HG02885 (cell line): ENCODE data around the gene NF1.
"Not testable (repeated sequence)": the region's sequence is repeated elsewhere in the genome, so short reads cannot be mapped to it uniquely, and the experiment has no call there.

Source experiments
- ATAC-seq: cut with Tn5 transposase; IDR thresholded peaks from one replicate; pipeline ENCODE4 v1.9.1; 2021; ENCODE audit warnings: mild to moderate bottlenecking; ENCODE audit not compliant: unreplicated experiment, poor library complexity

NF1 gene

DNA sequence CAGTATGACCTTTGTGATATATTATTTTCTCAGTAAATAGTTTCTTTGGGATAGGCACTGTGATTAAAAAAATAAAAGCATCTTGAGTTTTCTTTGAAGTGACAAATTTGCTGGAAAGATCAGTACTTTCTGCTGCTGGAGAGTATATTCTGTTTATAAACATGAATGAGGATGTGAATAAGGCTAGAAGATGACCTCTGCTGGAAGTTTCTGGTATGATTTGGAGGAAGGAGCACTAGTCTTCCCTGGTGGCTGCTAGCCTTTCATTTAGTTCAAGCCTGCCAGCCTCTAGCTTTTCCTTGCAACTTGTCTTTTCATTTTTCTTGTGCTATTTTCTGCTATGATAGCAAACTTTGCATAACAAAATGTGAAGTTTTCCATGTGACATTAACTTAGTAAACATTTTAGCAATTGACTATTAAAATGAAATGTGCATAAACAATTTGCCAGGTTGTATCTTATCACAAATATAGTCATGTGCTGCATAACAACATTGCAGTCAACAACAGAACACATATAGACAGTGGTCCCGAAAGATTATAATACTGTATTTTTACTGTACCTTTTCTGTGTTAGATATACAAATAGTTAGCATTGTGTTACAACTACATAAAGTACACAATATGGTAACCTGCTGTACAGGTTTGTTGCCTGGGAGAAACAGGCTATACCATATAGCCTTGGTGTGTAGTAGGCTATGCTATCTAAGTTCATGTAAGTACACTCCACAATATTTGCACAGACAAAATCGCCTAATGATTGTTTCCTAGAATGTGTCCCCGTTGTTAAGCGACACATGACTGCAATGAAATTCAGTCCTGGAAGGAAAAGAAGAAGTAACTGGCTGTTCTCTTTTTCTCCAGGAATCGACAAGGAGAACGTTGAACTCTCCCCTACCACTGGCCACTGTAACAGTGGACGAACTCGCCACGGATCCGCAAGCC, 278.6 kb downstream of the NF1 start:
- ATAC-seq = no peak

GRCh38 chr17:31374094-31374447, 279.3 kb downstream of the NF1 start:
- ATAC-seq = no peak

DNA sequence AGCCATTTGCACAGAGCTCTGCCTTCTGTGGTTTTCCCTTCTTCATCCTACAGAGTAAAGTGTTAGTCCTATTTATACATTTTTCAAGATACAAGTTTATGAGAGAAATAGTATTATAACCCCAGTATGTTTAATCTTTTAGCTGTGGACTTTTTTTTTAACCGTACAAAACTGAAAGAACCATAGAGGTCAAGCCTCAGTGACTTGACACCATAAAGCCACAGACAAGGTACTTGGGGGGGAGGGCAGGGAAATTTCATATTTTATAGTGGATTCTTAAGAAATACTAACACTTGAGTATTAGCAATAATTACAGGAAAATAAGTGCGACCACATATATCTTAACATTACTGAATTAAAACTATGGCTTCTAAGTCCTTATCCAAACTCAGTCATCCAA, 279.7 kb downstream of the NF1 start:
- no peak for ATAC-seq

- ATAC-seq = no peak
These were observed 283.9 kb downstream of the NF1 start for GRCh38 chr17:31378638-31379037.

DNA sequence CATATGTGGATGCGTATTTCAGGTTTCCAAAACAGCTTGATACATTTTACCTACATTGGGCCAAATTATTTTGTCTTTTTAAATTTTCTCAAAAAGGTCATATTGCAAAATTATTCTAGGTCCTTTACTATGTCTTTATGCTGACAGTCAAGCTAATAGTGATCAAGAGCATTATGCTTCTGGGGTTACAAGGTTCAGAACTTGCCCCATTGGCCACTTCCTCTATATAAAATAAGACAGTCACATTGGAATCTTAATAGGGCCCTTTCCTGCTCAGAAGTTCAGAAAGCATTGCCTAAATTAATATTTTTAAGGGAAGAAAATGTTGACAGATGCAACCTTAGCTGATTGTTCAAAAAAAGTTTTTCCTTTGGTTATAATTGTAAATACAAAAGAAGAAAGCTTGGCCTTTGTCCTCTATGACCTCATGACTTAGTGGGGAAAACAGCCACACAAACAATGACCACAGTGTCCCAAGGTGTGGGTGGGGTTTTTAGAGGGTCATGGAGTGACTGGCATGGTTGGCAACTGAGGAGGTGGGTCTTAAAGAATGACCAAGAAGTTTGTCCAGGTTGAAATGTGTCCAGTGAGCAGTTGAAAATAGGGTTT, 284.9 kb downstream of the NF1 start:
- ATAC-seq = no peak

- ATAC-seq = no peak
These were observed 286.4 kb downstream of the NF1 start for GRCh38 chr17:31381165-31381668.

DNA sequence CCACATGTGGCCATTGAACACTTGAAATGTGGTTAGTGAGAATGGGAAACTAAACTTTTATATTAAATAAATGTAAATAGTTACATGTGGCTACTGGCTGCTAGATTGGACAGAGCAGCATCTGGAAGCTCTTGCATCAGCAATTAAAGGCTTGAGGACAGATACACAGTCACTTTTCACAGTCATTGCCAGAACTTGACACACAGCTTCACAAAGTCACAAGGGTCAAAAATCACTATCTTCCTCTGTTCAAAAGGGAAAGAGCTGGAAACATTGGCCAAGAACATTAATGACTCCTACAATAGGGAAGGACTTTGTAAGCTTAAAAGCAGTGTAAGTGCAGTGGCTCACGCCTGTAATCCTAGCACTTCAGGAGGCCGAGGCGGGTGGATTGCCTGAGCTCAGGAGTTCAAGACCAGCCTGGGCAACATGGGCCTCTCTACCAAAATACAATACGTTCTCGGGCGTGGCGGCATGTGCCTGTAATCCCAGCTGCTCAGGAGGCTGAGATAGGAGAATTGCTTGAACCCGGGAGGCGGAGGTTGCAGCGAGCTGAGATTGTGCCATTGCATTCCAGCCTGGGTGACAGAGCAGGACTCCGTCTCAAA, 288.0 kb downstream of the NF1 start:
- ATAC-seq = not testable (repeated sequence)

- not testable (repeated sequence) for ATAC-seq
These were observed 288.7 kb downstream of the NF1 start for GRCh38 chr17:31383488-31383887.

DNA sequence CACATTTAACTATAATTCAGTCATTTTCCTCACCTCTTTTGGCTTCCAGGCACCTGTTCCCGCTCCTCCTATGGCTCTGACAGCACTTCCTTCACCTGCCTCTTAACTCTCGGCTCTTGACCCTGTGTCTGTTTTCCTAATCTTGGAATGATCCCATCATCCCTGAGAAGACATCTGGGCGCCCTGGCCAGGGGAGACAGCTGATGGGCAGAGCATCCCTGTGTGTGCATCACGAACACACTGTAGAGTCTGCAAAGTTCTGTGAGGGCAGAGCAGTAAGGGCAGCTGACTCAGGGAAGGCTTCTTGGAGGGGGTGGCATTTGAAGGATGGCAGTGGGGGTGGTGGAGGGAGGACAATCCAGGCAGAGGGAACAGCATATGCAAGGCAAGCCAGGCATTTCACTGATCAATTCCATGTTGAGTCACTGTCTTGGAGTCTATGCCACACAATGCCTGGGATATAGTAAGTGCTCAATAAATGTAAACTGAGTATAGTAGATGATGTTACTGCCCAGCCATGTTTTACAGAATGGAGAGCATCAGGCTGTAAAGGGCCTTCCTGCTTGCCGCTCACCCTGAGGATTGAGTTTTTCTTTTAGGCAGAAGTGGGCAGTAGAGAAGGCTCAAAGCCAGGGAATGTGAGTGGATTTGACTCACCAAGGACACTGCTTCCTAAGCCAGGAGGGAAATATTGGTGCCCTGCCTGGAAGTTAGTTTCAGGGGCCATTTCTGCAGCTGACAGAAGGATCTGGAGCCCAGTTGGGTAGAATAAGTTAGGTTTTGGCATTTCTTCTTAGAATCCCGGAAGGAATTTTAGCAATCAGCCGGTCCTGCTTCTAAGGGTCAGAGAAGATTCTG, 290.9 kb downstream of the NF1 start:
- ATAC-seq = no peak

DNA sequence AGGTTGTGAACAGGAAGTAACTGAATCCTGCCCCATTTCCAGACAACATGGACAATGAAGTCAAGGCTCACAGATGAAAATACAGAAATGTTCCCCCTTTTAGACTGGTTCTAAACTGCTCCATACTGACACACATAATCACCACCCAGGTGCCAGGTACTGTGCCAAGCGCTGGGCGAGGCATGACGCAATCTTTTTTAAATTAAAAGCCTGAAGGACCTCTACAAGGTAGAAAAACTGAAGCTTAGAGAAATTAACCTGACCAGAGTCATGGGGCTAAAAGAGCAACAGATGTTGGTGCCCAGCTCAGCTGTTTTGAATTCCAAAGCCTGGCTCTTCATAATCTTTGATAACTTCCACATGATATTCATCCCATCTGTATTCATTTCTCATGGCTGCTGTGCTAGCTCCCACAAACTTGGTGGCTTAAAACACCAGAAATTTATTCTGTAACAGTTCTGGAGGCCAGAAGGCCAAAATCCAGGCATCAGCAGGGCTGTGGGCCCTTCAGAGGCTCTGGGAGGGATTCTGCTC, 291.8 kb downstream of the NF1 start:
- no peak for ATAC-seq

DNA sequence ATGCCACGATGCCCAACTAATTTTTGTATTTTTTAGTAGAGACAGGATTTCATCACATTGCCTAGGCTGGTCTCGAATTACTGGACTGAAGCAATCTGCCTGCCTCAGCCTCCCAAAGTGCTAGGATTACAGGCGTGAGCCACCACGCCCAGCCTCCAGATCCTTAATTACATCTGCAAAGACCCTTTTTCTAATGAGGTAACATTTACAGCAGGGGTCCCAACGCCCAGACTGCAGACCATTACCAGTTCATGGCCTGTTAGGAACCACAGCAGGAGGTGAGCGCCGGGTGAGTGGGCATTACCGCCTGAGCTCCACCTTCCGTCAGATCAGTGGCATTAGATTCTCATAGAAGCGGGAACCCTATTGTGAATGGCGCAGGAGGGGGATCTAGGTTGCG, 292.7 kb downstream of the NF1 start:
- ATAC-seq = no peak

- no peak for ATAC-seq
These were observed 293.6 kb downstream of the NF1 start for GRCh38 chr17:31388351-31388750.

GRCh38 chr17:31388770-31389656, 294.2 kb downstream of the NF1 start:
- ATAC-seq = no peak

DNA sequence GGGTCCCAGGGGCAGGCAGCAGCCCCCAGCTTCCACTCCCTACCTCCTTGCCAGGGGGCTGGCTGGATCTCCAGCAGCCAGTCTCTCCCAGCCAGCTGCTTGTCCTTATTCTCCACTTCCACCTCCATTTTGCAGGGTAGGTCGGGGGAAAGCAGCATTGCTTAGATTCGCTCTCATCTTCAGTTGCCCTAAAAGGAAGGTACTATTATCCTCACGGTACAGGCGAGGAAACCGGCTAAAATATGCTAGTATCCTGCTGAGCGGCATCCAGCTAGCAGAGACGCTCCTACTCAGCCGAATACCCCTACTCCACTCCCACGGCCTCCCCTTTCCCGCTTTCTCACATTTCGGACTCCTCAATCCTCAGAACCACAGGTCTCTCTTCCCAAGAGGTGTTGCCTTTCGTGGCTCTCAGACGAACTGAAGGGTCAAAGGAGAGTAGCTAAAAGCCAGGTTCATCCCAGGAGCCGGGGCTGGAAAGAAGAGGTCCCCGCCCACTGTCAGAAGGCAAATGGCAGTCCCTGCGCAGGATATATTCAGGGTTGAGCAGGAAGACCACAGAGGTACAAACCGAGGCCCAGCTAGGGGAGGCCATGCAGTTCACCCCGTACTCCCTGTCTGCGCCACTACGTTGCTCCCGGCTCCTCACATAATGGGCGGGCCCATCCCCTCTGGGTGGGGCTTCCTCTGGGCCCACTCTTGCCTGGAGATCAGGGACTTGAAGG, 295.0 kb downstream of the NF1 start:
- ATAC-seq = no peak

- no peak for ATAC-seq
These were observed 295.6 kb downstream of the NF1 start for GRCh38 chr17:31390426-31390747.

- ATAC-seq = no peak
These were observed 296.1 kb downstream of the NF1 start for GRCh38 chr17:31390748-31391495.

DNA sequence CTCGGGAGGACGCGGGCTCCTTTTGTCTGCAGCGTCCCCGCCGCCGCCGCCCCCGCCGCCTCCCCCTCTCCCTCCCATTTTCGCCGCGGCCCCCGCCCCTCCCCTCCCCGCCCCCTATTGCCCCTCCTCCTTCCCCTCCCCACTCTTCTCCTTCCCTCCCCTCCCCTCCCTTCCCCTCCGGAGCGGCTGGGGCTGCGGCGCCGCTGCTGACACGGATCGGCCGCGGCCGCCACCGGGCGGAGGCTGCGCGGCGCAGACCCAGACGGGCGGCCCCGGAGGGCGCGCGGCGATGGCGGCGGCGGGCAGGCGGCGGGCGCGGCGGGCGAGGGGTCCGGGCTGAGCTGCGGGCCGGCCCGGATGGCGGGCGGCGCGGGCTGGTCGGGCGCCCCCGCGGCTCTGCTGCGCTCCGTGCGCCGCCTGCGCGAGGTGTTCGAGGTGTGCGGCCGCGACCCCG, 296.7 kb downstream of the NF1 start, which contains the start of gene RAB11FIP4:
RAB11FIP4 (plus strand) TSS at position 180 of the 454 bp plus-strand sequence; CDS start at position 358, 178 bp downstream.
- ATAC-seq = no peak
